ENCODE measurements around the gene ECI1. TPM values are rescaled to one million over a fixed set of nuclear protein-coding genes. Genes with fewer than 3 reads are reported as not detected.

ECI1 gene
- total and polyA plus RNA-seq, 2 of the 4 experiments (the other 2 are of a cell fraction) = 20.3 to 30.1 TPM

- no peak overlapping the region for H2BK15ac ChIP-seq (ENCODE audit: low read depth, low read length)
- H3K9ac ChIP-seq (ENCODE audit: low read depth, low read length) = no peak overlapping the region
- no peak overlapping the region for H2BK5ac ChIP-seq (ENCODE audit: low read depth, low read length, poor library complexity, severe bottlenecking)
- ATAC-seq (ENCODE audit: low read depth) = no peak
- in situ Hi-C loops (cut with MboI; ENCODE audit: low sequenced_read_pairs) = no loop called here
- H3K4me2 ChIP-seq (ENCODE audit: low read depth, low read length) = no peak overlapping the region
- H2AFZ ChIP-seq (replicated peaks; ENCODE audit: low read length, poor library complexity) = no peak overlapping the region
- H3K79me1 ChIP-seq (ENCODE audit: low read depth in 1 of 2, low read length in 2 of 2) = no peaks in the 10 kb centered on the region
- H2AK9ac ChIP-seq (replicated peaks; ENCODE audit: low read depth, low read length, poor library complexity) = no peak overlapping the region
- H3K14ac ChIP-seq (replicated peaks; ENCODE audit: low read depth, low read length) = no peak overlapping the region
- no peak overlapping the region for H2AK5ac ChIP-seq (ENCODE audit: low read depth, low read length)
- H3K18ac ChIP-seq (ENCODE audit: low read depth, low read length) = no peak overlapping the region
- ChIA-PET POLR2A (ENCODE audit: unreplicated experiment) (no interaction called here), CTCF (no interaction called here)
- peaks cover 33% of the 10 kb centered on the region for H3K27me3 ChIP-seq (ENCODE audit: control insufficient read depth, insufficient read depth, low read length)
- no peak overlapping the region for H4K91ac ChIP-seq (ENCODE audit: insufficient read depth, low read depth, low read length)
- H3K4me3 ChIP-seq (ENCODE audit: insufficient read depth, low read depth, low read length) = no peak overlapping the region
- no peaks in the 10 kb centered on the region for H3K9me1 ChIP-seq (ENCODE audit: insufficient read depth, low read length)
- TF ChIP-seq CHD1 (IDR thresholded peaks at IDR 0.05; ENCODE audit: low read depth, low read length) (no peak), ELK1 (IDR thresholded peaks at IDR 0.05; ENCODE audit: borderline replicate concordance, low read depth, low read length) (no peak), FOS (IDR thresholded peaks at IDR 0.05; ENCODE audit: low read depth, low read length) (no peak), CEBPB (IDR thresholded peaks at IDR 0.05; ENCODE audit: low read depth, low read length) (no peak), SMC3 (IDR thresholded peaks at IDR 0.05; ENCODE audit: low read depth, low read length) (no peak), USF2 (IDR thresholded peaks at IDR 0.05; ENCODE audit: low read depth, low read length) (no peak)
- no peaks in the 10 kb centered on the region for H3K36me3 ChIP-seq (ENCODE audit: control insufficient read depth, insufficient read depth, low read length)
- DNase-seq = no peak
- H4K8ac ChIP-seq (ENCODE audit: low read depth in 2 of 2, low read length in 2 of 2) = no peak overlapping the region
- no peak overlapping the region for H3K23ac ChIP-seq (ENCODE audit: low read depth, low read length)
- no TSS peak for BruUV-seq (replicated peaks)
- H2BK20ac ChIP-seq (ENCODE audit: low read depth, low read length) = no peak overlapping the region
- H3K4ac ChIP-seq (ENCODE audit: low read depth, low read length) = no peak overlapping the region
- 70% methylated on average over 6 of the region's 35 CpGs; no CpG with 5 or more reads in 1 of the 2 experiments for WGBS, 2 experiments (ENCODE audit: extremely low coverage in 2 of 2, insufficient read length in 1 of 2)
- dilution Hi-C loops (cut with HindIII; ENCODE audit: low sequenced_read_pairs, unreplicated experiment) = no loop called here
- H2BK120ac ChIP-seq (ENCODE audit: low read depth, low read length) = no peak overlapping the region
- no peak overlapping the region for H4K5ac ChIP-seq (ENCODE audit: low read depth, low read length)
- no peaks in the 10 kb centered on the region for H3K9me3 ChIP-seq (ENCODE audit: control insufficient read depth, insufficient read depth, low read length)
- no peaks in the 10 kb centered on the region for H4K20me1 ChIP-seq (ENCODE audit: insufficient read depth, low read length)
- H3K4me1 ChIP-seq (ENCODE audit: control insufficient read depth, insufficient read depth, low read length) = no peaks in the 10 kb centered on the region
- no peak overlapping the region for H3K27ac ChIP-seq (ENCODE audit: insufficient read depth, low read length)
- H3K56ac ChIP-seq (ENCODE audit: extremely low read depth, insufficient read depth, low read length) = no peak overlapping the region
- intact Hi-C loops (cut with micrococcal nuclease) = no loop called here
Measured at GRCh38 chr16:2284797-2285576, 33.6 kb upstream of the ECI1 start.

Measured in IMR-90 (cell line).